HK-2 (cell line): ENCODE data around the gene RAB25.

Source experiments
- DNase-seq: peaks from one replicate; pipeline ENCODE4 v3.0.0-alpha.2; 2018; ENCODE audit not compliant: unreplicated experiment

The RAB25 gene

GRCh38 chr1:156079762-156080161 lies 18.8 kb downstream of the RAB25 start:
- no peak for DNase-seq

GRCh38 chr1:156080241-156080862 lies 19.4 kb downstream of the RAB25 start:
- DNase-seq, result no peak

- no peak for DNase-seq
These were observed 19.9 kb downstream of the RAB25 start for GRCh38 chr1:156080863-156081179.

- no peak for DNase-seq
These were observed 20.4 kb downstream of the RAB25 start for GRCh38 chr1:156081180-156081916.

GRCh38 chr1:156081917-156082308 lies 21.0 kb downstream of the RAB25 start:
- no peak for DNase-seq

- DNase-seq, result peak; percentile 82
These were observed 21.5 kb downstream of the RAB25 start, which contains the start of gene MEX3A for GRCh38 chr1:156082309-156083091. Gene MEX3A (minus strand): TSS chr1:156082465. CDS start chr1:156081998, 467 bp downstream.

GRCh38 chr1:156083800-156084790 lies 23.1 kb downstream of the RAB25 start:
- no peak for DNase-seq

- DNase-seq, result no peak
These were observed 25.3 kb downstream of the RAB25 start for GRCh38 chr1:156086256-156086662.

- no peak for DNase-seq
These were observed 28.7 kb downstream of the RAB25 start for GRCh38 chr1:156089704-156090103.

- DNase-seq, result no peak
These were observed 29.3 kb downstream of the RAB25 start for GRCh38 chr1:156090138-156090839.

- peak; percentile 88 for DNase-seq
These were observed 29.9 kb downstream of the RAB25 start for GRCh38 chr1:156090840-156091188.

- DNase-seq, result no peak
These were observed 30.6 kb downstream of the RAB25 start for GRCh38 chr1:156091610-156092009.

GRCh38 chr1:156095906-156096508 lies 35.0 kb downstream of the RAB25 start:
- no peak for DNase-seq

- peak; percentile 88 for DNase-seq
These were observed 35.9 kb downstream of the RAB25 start for GRCh38 chr1:156096640-156097391.

- no peak for DNase-seq
These were observed 36.7 kb downstream of the RAB25 start for GRCh38 chr1:156097499-156098178.

GRCh38 chr1:156098784-156099183 lies 37.8 kb downstream of the RAB25 start:
- DNase-seq, result no peak

- no peak for DNase-seq
These were observed 38.3 kb downstream of the RAB25 start for GRCh38 chr1:156099282-156099681.

- no peak for DNase-seq
These were observed 39.4 kb downstream of the RAB25 start for GRCh38 chr1:156100205-156100995.
